Omental fat pad (tissue), 4 donors: ENCODE results near the gene ARHGAP9. TPM values are rescaled to one million over a fixed set of nuclear protein-coding genes. Genes with fewer than 3 reads are reported as not detected.
"Not testable (repeated sequence)": the region's sequence is repeated elsewhere in the genome, so short reads cannot be mapped to it uniquely, and the experiment has no call there.

Experiments
- ATAC-seq: fragments of 150-250 bp; one replicate; pipeline ENCODE4 v1.9.1; 2016; ENCODE audit warnings: mild to moderate bottlenecking, moderate library complexity; ENCODE audit not compliant: low FRiP score
- DNase-seq: peaks from one replicate; pipeline ENCODE4 v3.0.0-alpha.2; 2019; ENCODE audit warnings: low spot score
- CTCF ChIP-seq, 3 donors: fragments of 450-650 bp; IDR thresholded peaks; one replicate each; pipeline ENCODE4 v1.5.1; 2016 to 2017; ENCODE audit warnings: antibody characterized with exemption in 3 of 3, mild to moderate bottlenecking in 3 of 3, moderate library complexity in 2 of 3
- total RNA-seq, 4 donors: library from RNA; depleted of rRNA; stranded (reverse); fragments of >200 nt; gene quantifications; one replicate each; pipeline ENCODE4 v1.1.0, GENCODE V29; 2016

The ARHGAP9 gene
- total RNA-seq, 4 donors from 2014 or later: 13.8 to 85.6 (median 29.8) TPM

GRCh38 chr12:57511588-57512325 lies 32.1 kb upstream of the ARHGAP9 start:
- ATAC-seq: no peak
- TF ChIP-seq CTCF (IDR thresholded peaks at IDR 0.05): no peak

GRCh38 chr12:57511161-57511560 lies 31.5 kb upstream of the ARHGAP9 start:
- DNase-seq (no peak), ATAC-seq (no peak)
- TF ChIP-seq CTCF (IDR thresholded peaks at IDR 0.05): no peak

More at GRCh38 chr12:57511588-57512325, 32.1 kb upstream of the ARHGAP9 start:
- no peak for DNase-seq

- not testable (repeated sequence) for ATAC-seq, DNase-seq
Measured at GRCh38 chr12:57507796-57508195, 28.1 kb upstream of the ARHGAP9 start.

- ATAC-seq, DNase-seq: not testable (repeated sequence)
Measured at GRCh38 chr12:57506541-57506940, 26.9 kb upstream of the ARHGAP9 start.

GRCh38 chr12:57502311-57502969 lies 22.8 kb upstream of the ARHGAP9 start:
- ATAC-seq: not testable (repeated sequence)

GRCh38 chr12:57500213-57500612 lies 20.5 kb upstream of the ARHGAP9 start:
- no peak for TF ChIP-seq CTCF (IDR thresholded peaks at IDR 0.05)
- DNase-seq (no peak), ATAC-seq (no peak)

More at GRCh38 chr12:57502311-57502969, 22.8 kb upstream of the ARHGAP9 start:
- DNase-seq: not testable (repeated sequence)

- ATAC-seq: no peak
- TF ChIP-seq CTCF (IDR thresholded peaks at IDR 0.05): no peak
Measured at GRCh38 chr12:57498571-57498970, 18.9 kb upstream of the ARHGAP9 start.

GRCh38 chr12:57498132-57498502 lies 18.5 kb upstream of the ARHGAP9 start:
- no peak for TF ChIP-seq CTCF (IDR thresholded peaks at IDR 0.05)
- DNase-seq: no peak
- ATAC-seq: no peak

More at GRCh38 chr12:57498571-57498970, 18.9 kb upstream of the ARHGAP9 start:
- no peak for DNase-seq
